HG03520 (cell line): ENCODE results near the gene SUSD3.
"Not testable (repeated sequence)": the region's sequence is repeated elsewhere in the genome, so short reads cannot be mapped to it uniquely, and the experiment has no call there.

Experiments
- ATAC-seq: cut with Tn5 transposase; IDR thresholded peaks from one replicate; pipeline ENCODE4 v1.9.1; 2021; ENCODE audit warnings: mild to moderate bottlenecking, moderate library complexity; ENCODE audit not compliant: unreplicated experiment

Gene SUSD3

DNA sequence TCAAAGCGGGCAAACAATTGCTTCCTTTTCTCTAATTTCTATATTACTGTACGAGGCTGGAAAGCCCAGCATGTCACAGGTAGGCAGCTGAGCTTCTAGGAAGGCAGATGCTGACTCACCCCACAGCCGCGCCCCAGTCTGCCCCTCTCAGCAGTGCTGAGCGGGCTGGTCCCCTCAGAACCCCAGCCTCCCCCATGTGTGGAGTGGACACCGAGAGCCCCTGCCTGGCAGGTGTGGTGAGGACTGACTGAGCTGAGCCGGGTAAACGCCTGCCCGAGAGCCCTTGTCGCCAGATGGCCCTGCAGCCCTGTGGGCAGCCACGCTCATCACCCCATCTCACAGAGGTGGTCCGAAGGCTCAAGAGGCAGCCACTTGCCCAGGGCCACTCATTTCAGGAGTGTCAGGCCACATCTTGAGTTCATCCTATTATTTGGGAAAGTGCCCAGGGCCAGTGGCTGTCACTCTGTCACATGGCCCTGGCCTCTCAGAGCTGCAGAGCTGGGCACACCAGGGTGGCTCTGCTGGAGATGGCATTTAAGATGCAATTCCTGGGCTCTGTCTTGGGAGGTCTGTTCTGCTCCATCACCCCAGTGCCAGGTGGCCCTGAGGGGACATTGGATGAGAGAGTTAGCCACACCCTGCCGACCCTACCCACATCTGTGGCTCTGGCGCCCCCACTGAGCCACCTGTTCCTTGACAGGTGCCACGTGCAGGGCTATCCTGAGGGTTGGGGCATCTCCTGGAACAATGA is 50.0 kb downstream of the SUSD3 start:
- ATAC-seq = no peak

DNA sequence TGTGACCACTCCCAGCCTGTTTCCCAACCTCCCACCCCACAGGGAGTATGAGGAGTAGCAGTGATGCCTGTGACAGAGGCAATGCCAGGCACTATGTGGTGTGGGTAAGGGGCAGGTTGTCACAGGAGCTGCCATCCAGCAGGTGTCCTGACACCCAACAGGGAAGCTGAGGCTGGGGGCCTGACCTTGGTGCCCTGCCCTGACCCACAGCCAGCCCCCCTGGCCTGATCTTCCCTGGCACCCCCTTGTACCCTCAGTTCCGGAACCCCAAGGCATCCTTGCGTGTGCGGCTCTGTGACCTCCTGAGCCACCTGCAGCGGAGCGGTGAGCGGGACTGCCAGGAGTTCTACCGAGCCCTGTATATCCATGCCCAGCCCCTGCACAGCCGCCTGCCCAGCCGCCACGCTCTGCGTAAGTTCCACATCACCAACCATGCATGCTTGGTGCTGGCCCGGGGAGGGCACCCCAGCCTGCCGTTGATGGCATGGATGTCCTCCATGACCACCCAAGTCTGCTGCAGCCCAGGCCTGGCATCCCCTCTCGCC is 51.9 kb downstream of the SUSD3 start:
- ATAC-seq = no peak

DNA sequence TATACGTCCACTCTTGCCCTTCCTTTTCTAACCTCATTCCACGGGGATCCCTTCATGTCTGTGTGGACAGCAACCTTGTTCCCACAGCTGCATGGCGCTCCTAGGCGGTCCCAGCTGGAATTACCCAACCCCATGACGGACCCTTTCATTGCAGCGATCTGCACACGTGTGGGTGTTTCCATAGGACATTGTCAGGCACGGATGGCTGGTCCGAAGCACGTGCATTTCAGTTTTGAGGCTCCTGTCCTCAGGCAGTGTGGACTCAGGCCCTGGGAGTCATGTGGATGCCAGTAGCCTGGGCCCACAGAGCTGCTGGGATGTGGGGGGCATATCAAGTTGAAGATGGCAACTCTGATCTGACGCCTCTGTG is 52.5 kb downstream of the SUSD3 start:
- no peak for ATAC-seq

DNA sequence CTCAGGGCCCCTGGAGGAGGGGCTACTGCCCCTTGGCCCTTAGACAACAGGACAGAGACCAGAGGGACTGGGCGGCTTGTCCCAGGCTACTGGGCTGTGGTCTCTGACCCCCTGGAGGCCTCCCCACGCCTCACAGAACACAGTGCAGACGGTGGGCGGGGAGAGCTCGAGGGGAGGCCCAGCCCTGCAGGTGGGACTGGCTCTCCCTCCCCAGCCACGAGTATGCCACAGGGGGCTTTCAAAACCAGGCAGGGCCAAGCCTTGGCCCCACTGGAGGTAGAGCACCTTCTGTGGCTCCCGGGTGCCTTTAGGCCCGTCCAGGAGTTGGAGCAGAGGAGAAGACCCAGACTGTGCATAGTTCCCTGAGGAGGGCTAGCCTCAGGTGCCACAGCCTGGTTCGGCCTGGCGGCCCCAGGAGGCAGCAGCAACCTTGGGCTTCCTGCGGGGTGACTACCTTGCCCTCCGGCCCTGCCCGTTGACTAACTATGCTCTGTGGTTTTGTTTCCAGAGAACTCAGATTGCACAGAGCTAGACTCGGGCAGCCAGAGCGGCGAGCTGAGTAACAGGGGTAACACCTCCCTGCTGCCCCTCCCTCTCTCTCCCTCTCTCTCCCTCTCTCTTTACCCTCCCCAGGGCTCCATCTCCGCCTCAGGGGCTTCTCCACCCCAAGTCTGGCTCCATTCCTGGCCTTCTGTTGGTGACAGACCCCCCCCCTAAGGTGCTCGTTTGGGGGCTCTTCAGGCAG is 53.0 kb downstream of the SUSD3 start:
- ATAC-seq = no peak

DNA sequence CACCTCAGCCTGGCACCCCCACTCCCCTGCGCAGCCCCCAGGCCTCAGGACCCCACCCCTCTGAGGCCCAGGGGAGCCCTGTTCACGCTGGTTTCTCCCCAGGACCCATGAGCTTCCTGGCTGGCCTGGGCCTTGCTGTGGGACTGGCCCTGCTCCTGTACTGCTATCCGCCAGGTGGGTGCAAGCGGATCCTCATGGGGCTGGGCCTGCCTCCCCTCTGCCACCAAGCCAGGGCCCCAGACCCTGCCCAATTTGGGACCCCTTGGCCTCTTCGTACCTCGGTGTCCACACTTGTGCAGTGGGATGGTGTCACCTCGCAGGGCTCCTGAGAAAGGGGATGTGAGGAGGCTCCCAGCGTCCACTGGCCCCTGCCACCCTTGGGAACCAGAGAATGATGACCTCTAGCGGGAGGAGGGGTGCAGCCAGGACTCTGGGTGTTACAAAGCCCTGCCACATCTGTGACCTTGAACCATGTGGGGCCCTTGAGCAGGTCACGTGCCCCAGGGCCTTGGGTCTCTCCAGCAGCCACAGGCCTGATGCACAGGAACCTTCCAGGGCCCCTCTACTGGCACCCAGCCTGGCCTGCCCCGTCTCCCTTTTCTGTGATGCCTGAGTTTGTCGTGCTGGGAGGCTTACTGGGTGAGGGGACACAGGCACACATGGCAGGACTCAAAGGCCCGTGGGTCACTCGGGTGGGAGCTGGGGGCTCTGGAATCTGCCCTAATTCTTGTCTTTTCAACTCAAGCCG is 53.8 kb downstream of the SUSD3 start:
- no peak for ATAC-seq

DNA sequence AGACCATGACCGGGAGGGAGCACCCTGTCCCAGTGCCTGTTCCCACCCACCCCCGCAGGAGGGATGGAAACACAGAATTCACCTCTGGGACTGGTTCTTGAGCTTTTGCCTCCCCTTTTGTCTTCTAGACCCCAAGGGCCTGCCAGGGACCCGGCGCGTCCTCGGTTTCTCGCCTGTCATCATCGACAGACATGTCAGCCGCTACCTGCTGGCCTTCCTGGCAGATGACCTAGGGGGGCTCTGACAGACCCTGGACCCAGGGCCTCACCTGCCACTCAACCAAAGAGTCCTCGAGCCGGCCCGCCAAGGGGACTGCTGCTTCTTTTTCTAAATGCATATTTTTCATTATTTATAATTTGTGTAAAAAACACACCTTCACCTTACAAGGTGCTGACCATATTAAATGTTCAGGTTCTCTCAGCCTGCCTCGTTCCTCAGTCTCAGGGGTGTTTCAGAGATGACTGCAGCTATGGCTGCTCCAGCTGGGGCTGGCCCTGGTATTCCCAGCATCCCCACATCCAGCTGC is 54.4 kb downstream of the SUSD3 start:
- no peak for ATAC-seq

DNA sequence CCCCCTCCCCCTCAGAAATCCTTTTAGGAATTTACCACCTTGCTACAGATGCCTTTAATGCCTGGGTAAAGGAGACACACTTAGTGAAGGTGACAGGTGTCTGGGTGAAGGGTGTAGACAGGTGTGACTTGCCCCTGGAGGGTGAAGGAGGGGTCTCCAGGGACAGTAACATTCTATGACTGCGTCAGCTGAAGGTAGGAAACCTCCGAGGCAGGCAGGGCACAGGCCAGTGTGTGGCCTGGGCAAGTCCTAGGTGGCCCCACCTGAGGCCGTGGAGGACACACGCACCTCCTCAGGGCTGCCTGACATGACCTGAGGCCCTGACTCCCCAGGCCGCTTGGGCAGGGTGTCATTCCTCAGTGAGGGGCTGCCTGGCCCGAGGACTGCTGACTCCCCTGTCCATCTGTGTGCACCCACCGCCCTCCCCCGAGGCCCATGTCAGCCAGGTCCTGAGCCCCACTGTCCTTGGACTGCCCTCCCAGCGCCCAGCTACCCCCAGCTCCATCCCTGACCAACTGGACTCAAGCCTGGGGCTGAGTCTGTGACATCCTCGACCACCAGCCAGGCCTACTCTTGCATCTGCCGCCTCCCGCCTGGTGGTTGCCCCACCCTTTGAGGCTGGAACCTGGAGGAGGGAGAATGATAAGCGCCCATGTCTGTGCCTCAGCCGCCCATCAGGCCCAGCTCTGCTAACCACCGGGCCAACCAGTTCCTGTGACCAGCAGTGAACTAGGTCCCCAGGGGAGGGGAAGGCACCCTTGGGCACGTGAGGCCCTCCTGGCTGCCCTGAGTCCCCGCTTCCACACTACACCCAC is 55.9 kb downstream of the SUSD3 start:
- ATAC-seq = no peak

DNA sequence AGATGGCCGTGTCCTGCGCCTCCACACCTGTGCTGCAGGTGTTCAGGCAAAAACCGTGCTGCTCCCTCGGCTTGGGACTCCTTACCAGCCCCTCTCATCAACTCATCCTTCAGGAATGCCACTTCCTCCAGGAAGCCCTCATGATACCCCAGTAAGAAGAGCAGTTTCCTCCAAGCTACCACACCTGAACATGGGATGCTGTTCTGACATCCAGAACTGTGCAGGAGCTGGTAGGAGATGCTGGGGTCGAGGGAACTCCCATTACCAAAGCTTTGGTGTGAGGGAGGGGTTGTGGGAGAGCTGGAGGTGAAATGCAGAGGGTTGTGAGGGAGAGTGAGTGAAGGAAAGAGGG is 56.5 kb downstream of the SUSD3 start:
- ATAC-seq = no peak

DNA sequence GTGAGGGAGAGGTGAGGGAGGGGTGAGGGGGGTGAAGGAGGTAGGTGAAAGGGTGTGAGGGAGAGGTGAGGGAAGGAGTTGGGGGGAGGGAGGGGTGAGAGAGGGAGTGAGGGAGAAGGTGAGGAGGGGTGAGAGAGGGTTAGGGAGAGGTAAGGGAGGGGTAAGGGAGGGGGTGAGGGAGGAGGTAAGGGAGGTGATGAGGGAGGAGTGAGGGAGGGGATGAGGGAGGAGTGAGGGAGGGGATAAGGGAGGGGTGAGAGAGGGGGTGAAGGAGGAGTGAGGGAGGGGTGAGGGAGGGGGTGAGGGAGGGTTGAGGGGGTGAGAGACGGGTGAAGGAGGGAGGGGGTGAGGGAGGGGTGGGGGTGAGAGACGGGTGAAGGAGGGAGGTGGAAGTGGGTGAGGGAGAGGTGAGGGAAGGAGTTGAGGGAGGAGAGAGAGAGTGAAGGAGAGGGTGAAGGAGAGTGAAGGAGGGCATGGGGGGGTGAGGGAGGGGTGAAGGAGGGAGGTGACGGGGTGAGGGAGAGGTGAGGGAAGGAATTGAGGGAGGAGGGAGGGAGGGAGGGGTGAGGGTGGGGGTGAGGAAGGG is 57.1 kb downstream of the SUSD3 start:
- no peak for ATAC-seq

DNA sequence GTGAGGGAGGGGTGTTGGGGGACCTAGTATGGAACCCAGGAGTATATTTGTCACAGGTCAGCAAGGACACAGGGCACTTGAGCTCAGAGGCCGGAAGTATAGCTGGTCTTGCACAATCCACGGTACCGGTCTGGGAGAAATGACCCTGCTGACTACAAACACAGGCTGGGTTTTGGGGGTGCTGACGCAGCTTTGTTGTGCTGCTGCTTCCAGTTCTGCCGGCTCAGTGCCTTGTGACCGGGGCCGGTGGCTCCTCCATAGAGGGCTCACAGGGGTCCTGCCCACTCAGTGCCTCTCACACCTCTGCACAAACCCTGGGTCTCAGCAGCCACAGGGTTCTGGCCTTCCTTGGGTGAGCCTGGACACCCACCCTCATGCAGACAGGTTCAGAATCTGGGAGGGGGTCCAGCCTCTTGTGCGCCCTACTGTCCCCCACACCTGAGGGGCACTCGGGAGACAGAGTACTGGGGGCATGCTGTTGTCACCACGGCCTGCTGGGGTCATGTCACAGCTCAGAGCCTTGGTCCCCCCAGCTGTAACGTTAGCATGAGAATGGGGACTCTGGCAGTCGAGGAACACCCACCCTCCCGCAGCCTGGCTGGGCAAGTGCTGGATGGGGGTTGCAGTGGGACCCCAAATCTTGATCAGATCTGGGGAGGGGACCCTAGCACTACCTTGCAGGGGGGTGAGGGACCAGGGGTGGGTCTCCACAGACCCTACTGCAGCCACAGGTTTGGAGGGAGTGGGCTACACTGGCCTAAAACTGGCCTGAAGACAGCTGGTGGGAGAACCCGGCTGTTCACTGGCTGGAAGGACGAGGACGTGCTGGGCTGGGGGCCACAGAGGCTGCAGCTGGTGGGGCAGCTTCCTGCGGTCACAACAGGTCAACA is 57.8 kb downstream of the SUSD3 start:
- no peak for ATAC-seq

DNA sequence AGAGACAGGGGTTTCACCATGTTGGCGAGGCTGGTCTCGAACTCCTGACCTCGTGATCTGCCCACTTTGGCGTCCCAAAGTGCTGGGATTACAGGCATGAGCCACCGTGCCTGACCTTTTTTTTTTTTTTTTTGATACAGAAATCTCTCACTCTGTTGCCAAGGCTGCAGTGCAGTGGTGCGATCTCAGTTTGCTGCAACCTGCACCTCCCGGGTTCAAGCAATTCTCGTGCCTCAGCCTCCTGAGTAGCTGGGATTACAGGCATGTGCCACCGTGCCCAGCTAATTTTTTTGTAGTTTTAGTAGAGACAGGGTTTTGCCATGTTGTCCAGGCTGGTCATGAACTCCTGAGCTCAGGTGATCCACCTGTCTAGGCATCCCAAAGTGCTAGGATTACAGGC is 59.0 kb downstream of the SUSD3 start:
- ATAC-seq = not testable (repeated sequence)

DNA sequence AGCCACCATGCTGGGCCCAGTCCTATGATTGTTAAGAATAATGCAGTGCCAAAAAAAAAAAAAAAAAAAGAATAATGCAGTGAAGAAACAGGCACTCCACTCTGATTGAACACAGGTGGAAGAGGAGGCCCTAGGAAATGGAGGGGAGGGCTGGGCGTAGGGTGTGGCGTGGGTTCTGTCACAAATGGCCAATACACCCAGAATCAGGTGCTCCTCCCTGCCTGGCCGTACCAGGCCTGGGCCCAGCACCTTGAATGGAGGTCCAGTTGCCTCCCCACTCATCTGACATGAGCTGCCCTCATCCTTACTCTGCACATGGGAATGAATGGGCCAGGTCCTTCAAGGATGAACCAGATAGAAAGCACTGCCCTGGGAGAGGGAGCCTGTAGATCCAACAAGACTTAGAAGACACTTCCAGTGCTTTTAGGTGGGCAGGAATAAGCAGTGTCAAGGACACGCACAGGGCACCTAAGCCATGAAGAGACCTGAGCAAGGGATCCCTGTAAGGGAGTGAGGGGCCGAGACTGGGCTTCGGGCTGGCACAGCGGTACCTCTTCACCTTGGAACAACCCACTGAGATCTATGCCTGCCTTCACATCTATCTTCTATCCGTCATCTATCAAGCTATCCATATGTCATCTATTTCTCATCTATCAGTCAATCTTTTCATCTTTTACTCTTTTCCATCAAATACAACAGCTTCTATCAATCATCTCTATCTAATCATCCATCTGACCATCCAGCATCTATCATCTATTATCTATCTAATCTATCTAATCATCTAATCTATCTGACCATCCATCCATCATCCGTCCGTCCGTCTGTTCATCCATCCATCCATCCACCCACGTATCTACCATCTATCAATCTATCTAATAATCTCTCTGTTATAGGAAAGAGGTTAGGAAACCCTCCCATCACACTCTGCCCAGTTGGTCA is 59.7 kb downstream of the SUSD3 start:
- ATAC-seq = no peak

DNA sequence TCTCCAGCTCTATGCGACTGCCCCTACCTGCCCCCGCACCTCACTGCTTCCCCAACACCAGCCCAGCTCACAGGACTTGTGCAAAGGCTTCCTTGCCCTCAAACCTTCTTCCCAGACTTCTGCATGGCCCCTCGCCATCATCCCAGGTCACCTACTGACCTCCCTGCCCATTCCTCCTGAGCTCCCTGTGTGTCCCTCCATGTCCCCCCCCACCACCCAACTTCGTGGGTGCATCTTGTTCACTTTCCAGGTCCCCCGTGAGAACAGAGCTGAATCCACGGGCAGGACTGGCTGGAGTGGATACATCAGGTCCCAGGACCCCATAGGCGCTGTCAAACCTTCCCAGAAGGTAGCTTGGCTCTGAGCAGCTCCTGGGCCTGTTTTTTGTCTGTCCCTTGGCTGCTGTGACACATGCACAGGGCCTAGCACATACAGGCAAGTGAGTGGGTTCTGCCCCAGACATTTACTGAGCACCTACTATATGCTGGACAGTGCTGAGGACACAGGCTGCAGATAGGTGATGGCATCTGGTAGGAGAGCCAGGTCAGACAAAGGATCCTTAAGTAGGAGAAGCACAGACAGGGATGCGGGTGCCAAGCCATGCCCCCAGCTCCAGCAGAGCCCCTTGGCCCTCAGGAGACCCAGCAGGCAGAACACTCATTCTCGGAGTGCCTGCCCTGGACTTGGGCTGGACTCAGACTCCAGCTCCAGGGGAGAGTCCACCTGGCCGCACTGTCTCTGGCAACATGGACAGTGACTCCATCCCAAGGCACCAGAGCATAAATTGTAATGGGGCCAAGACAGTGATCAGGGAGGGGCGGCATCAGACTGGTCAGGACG is 60.6 kb downstream of the SUSD3 start:
- ATAC-seq = no peak

DNA sequence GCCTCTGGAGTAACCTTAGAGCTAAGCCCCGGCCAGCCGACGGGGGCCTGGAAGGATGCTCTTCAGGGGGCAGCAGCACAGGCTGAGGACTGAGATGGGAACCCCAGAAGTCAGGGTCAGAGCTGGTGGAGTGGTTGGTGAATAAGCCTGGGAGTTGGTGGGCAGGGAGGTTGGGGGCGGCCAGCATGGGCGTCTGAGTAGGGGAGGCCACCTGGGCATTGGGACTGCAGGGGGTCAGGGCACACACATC is 61.1 kb downstream of the SUSD3 start:
- ATAC-seq = no peak

DNA sequence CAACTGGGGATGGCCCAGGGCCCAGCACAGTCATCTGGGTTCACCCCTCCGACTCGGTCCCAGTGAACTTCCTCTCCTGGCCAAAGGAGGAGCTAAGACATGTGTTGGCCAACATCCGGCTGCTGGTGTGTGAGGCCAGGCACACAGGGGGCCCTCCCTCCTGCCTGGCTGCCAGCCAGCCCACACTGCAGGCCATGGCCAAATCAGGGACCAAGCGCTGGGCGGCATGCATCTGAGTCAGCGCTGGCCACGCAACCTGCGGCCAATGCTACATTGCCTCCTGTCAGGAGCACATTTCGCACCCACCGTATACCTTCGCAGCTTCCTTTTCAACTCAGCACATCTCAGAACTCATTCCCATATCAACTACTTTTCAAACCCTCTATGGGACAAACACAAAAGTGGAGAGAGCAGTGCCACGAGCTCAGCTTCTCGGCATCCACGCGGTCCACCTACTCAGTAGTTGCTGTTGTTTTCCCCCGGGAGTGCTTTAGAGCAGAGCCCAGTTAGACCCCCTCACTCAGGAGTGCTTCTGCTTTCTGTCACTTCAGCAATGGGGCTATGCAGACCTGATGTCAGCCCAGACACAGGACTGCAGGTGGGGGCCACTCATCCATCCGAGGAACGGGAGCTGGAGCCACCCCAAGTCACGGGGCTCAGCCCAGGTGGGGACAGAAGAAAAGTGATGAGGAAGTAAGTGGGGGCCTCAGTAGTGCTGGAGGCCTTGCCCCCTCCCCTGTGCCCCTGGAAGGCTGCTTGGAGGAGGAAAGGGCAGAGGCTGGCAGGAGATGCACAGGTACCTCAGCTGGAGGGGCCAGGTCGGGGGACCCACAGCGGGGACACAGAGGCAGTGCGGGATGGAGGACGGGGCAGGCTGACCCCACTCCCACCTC is 61.7 kb downstream of the SUSD3 start:
- ATAC-seq = peak; percentile 89

DNA sequence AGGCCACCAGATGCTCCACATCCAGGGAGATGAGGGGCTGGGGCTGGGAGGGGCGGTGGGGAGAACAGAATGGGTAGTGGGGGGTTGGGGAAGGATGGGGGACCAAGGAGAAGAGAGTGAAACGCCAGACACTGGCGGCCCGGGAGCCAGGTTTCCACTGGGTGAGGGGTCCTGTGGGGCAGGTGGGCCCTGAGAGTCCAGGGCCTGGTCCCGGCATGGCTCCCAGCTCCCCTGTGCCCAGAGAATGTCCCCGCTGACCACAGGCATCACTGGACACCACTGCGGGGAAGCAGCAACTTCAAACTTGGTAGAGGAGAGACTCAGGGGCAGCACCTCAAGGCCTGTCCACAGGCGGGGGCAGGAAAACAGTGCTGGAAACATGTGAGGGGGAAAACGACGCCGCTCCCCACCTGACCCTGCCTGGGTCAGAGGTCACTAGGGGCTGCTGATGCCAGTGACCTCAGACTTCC is 62.4 kb downstream of the SUSD3 start:
- no peak for ATAC-seq
